Lung (tissue), 12 donors: ENCODE measurements around the gene PLEKHA6. TPM values are rescaled to one million over a fixed set of nuclear protein-coding genes. Genes with fewer than 3 reads are reported as not detected.

ENCODE experiments used
- ATAC-seq: fragments of 200-7000 bp; cut with Tn5 transposase; one replicate; pipeline ENCODE4 v1.9.1; 2020; ENCODE audit warnings: moderate number of reproducible peaks; ENCODE audit not compliant: insufficient read depth, low FRiP score
- DNase-seq, 3 donors: peaks; one replicate each; pipeline ENCODE4 v3.0.0-alpha.2; 2013 to 2017
- H3K27ac ChIP-seq, 2 donors: one replicate each; pipeline ENCODE4 v1.5.1; 2013; ENCODE audit warnings: mild to moderate bottlenecking in 2 of 2, moderate library complexity in 2 of 2, control low read depth in 1 of 2, inconsistent platforms in 1 of 2, low read depth in 1 of 2, low read length in 1 of 2
- H3K27me3 ChIP-seq, 3 donors: one replicate each; pipeline ENCODE4 v1.5.1; 2013; ENCODE audit warnings: low read length in 2 of 3; ENCODE audit not compliant: control insufficient read depth in 3 of 3, insufficient read depth in 3 of 3
- H3K36me3 ChIP-seq, 4 donors: one replicate each; pipeline ENCODE4 v1.5.1; 2013; ENCODE audit warnings: low read length in 4 of 4, mild to moderate bottlenecking in 1 of 4, moderate library complexity in 1 of 4; ENCODE audit not compliant: control insufficient read depth in 4 of 4, insufficient read depth in 4 of 4
- H3K4me1 ChIP-seq, 5 donors: one replicate each; pipeline ENCODE4 v1.5.1; 2013; ENCODE audit warnings: low read length in 5 of 5, mild to moderate bottlenecking in 2 of 5, moderate library complexity in 1 of 5; ENCODE audit not compliant: control insufficient read depth in 5 of 5, insufficient read depth in 5 of 5
- H3K4me3 ChIP-seq: one replicate; pipeline ENCODE4 v1.5.1; 2013; ENCODE audit warnings: mild to moderate bottlenecking, control low read depth, moderate library complexity
- H3K9ac ChIP-seq, 2 donors: one replicate each; pipeline ENCODE4 v1.5.1; 2013; ENCODE audit warnings: low read length in 2 of 2, control low read depth in 1 of 2; ENCODE audit not compliant: insufficient read depth in 1 of 2
- H3K9me3 ChIP-seq, 4 donors: one replicate each; pipeline ENCODE4 v1.5.1; 2013; ENCODE audit warnings: low read length in 3 of 4, mild to moderate bottlenecking in 1 of 4, moderate library complexity in 1 of 4; ENCODE audit not compliant: control insufficient read depth in 4 of 4, insufficient read depth in 3 of 4
- CTCF ChIP-seq: IDR thresholded peaks from 2 replicates; pipeline ENCODE4 v1.5.1; 2012; ENCODE audit warnings: mild to moderate bottlenecking; ENCODE audit errors: control extremely low read depth, extremely low read depth
- WGBS, 2 donors: extraction: QIAGEN DNeasy Blood & Tissue Kit; methylation state at CpG; one replicate each; pipeline ENCODE4 v1.1.7; 2013; 5-methylcytosine and 5-hydroxymethylcytosine counted together
- polyA plus RNA-seq, 2 donors: library from polyadenylated mRNA; stranded (reverse); fragments of 200-250 nt; gene quantifications; one replicate each; pipeline ENCODE4 v1.2.1, GENCODE V29; 2013
- total RNA-seq, 2 donors: library from RNA; depleted of rRNA in 1 of 2; stranded (reverse); fragments of >200 nt in 1 of 2; gene quantifications; one replicate each; pipeline ENCODE4 v1.2.1, GENCODE V29; 2014 to 2021
- donor health status: control.
- donor health status: control.
- donor health status: Bipolar disorder and iron deficiency.
- donor health status: healthy.
- donor health status: DM: yes; HTN: yes; CAD: no.

Gene PLEKHA6
- total and polyA plus RNA-seq, 4 donors: 0.88 to 10.5 (median 3.3) TPM

GRCh38 chr1:204258213-204259115, 101.3 kb downstream of the PLEKHA6 start:
- 62 to 65% methylated on average over 7 of the region's 7 CpGs for WGBS, 2 donors
- TF ChIP-seq CTCF: peak; percentile 52
- Histone ChIP-seq H3K27ac (no peak overlapping the region), H3K9me3 (no peaks in the 10 kb centered on the region), H3K9ac (no peak overlapping the region), H3K27me3 (no peaks in the 10 kb centered on the region), H3K36me3 (peaks cover 0 to 3% (median 0%) of the 10 kb centered on the region in 4 donors), H3K4me1 (peaks cover 0 to 4% (median 0%) of the 10 kb centered on the region in 5 donors), H3K4me3 (no peak overlapping the region)
- DNase-seq (peak; percentile 78 to 80 (median 79)), ATAC-seq (no peak)

- Histone ChIP-seq H3K27ac (no peak overlapping the region), H3K4me3 (no peak overlapping the region), H3K9me3 (no peaks in the 10 kb centered on the region), H3K4me1 (no peaks in the 10 kb centered on the region), H3K9ac (no peak overlapping the region), H3K27me3 (no peaks in the 10 kb centered on the region), H3K36me3 (peaks cover 0 to 3% (median 0%) of the 10 kb centered on the region in 4 donors)
- no peak for TF ChIP-seq CTCF
- 95 to 96% methylated on average over 24 of the region's 24 CpGs for WGBS, 2 donors
- DNase-seq (no peak), ATAC-seq (no peak)
Measured at GRCh38 chr1:204257446-204257845, 102.3 kb downstream of the PLEKHA6 start.

GRCh38 chr1:204256531-204256930, 103.2 kb downstream of the PLEKHA6 start:
- H3K27ac ChIP-seq: no peak overlapping the region

More at GRCh38 chr1:204256531-204256930, 103.2 kb downstream of the PLEKHA6 start:
- Histone ChIP-seq H3K4me1 (no peaks in the 10 kb centered on the region), H3K4me3 (no peak overlapping the region), H3K27me3 (no peaks in the 10 kb centered on the region), H3K9me3 (no peaks in the 10 kb centered on the region), H3K36me3 (peaks cover 0 to 3% (median 0%) of the 10 kb centered on the region in 4 donors), H3K9ac (no peak overlapping the region)
- 87 to 98% methylated on average over 10 of the region's 10 CpGs for WGBS, 2 donors
- ATAC-seq (no peak), DNase-seq (no peak)
- TF ChIP-seq CTCF: no peak
